Smooth muscle cell of the coronary artery (primary cell): ENCODE data around the gene TMEM191B. TPM values are rescaled to one million over a fixed set of nuclear protein-coding genes. Genes with fewer than 3 reads are reported as not detected.

Source experiments
- total RNA-seq: library from RNA; depleted of rRNA; stranded (reverse); fragments of >200 nt; gene quantifications from 2 replicates; pipeline ENCODE4 v1.2.3, GENCODE V29; 2014; ENCODE audit warnings: low replicate concordance

The TMEM191B gene
- 0.60 TPM in 1 of 2 replicates, not detected in the other for total RNA-seq

DNA sequence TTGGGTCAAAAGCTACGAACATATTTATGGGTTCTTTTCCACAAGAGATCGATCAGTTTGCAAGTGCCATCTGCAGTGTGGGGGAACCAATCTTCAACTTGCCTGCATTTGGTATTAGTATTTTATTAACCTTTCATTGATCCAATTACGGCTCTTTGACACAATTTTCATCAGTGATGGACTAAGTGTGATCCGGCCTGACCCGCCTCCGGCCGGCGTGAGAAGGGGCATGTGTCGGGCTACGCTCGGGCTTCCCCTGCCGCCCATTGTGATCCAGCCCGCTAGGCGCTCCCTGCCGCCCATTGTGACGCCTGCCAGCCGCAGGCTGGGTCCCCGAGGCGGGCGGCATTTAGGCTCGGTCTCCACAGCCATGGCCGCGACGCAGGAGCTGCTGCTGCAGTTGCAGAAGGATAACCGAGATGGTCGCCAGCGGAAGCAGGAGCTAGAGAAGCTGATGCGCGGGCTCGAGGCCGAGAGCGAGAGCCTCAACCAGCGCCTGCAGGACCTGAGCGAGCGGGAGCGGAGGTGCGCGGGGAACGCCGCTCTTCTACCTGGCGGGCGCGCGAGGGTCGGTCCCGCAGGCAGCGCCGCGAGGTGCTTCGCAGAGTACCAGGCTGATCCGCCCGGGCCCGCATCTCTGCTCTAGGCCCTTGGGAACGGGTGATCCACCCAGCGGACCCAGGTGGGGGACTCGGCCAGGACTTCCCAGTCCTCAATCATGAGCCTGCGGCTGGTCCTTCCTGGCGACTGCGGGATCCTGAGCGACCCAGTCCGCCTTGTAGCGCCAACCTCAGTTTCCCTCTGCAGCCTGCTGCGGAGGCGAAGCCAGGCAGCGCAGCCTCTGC, at the start of gene TMEM191B:
TSS of gene TMEM191B (plus strand) at position 51 of the 845 bp plus-strand sequence. CDS start at position 230, 179 bp downstream.

GRCh38 chr22:18518061-18518460, 9.5 kb upstream of the TMEM191B start, which contains the start of gene GGTLC3:
TSS of gene GGTLC3 (minus strand) at chr22:18518161. CDS start at chr22:18517897, 264 bp downstream.

Other genes starting within 250 kb of the TMEM191B start
- not detected in 2 replicates for gene GGTLC3, start 9.6 kb upstream of the TMEM191B start, total RNA-seq
- 0.53 and 1.6 TPM in 2 replicates for gene RIMBP3, start 84.1 kb downstream of the TMEM191B start, total RNA-seq